Stimulated activated CD4-positive, alpha-beta T cell treated with anti-CD3 and anti-CD28 coated beads, Interleukin-12 subunit alpha, Interleukin-12 subunit beta, amount 100 ng/mL, for 4 hours (primary cell): ENCODE data around the gene MEDAG.

Experiments used
- DNase-seq: peaks from one replicate; pipeline ENCODE4 v3.0.0-alpha.2; 2020

Gene MEDAG

DNA sequence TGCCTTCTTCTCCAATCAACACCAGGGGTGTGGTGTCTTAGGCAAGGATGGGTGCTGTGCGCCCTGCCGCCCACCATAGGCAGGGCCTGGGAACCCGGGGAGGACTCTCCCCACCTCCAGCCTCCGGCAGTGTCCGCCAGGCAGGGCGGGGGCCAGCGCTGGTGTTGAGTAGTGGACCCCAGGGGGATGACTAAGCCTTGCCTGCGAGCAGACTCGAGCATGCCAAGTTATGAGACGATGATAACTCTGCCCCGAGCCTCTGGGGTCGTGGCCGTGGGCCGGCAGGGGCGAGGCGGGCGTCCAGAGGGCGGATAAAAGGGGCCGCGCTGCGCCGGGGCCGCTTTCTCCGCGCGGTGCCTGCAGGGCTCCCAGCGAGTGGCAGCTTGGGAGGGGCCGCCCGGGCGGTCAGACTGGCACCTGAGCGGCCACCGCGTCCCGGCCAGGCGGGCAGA, at the start of gene MEDAG:
Gene MEDAG (plus strand): TSS at position 340 of the 452 bp plus-strand sequence. CDS start 245 bp downstream, outside the sequence.
- no peak for DNase-seq

DNA sequence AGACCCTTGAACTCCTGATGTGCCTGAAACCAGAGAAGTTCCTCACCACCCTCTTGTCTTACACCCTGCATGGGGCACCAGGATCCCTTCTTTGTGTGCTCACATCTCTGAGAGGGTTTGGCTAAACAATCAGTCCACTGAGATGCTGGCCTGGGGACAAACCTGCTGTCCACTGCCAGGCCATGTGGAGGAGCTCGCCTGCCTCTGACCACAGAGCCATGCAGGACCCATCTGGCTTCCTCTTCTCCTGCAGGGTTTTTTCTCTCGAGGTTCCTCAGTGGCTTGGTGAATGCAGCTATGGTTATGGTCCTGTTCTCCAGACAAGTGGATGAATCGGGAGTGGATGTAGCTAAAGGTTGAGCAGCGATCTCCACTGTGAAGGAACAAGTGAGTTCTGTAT, 49.1 kb upstream of the MEDAG start:
- DNase-seq, result no peak

DNA sequence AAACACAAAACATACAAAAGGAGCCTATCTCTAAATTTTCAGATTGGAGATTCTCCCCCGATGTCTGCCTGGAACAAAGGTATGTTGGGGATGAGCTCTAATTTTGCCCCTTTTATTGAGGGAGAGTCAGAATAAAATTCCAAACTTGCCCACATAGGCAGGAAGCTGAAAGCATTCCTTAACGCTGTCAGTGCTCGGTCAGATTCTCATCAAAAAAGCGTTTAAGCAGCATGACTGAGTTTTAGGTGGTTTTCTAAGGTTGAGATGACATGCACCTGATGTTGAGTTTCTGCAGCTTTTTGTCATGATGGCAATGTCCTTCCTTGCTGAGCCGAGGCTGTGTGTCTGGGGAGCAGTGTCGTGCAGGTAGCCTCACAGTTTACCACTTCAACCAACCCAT, 48.4 kb upstream of the MEDAG start:
- DNase-seq, result no peak

DNA sequence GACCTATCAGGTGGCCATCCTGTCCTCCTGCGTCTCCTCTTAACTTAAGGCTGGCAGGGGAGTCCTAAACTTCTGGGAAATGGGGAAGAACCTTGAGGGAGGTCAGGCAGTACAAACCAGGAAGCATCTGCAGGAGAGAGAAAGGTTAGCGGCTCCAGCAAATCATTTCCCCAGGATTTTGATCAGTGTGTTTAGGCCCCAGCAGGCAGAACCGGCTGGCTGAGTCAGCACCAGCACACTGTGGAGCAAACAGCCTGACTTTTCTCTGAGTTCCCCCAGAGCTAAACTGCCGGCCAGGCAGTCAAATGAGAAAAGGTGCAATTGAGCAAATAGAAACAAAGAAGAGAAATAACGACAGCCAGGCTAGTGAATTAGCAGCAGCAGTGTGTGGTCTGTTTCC, 46.7 kb upstream of the MEDAG start:
- DNase-seq, result no peak

GRCh38 chr13:30861163-30861562, 44.9 kb upstream of the MEDAG start:
- no peak for DNase-seq

DNA sequence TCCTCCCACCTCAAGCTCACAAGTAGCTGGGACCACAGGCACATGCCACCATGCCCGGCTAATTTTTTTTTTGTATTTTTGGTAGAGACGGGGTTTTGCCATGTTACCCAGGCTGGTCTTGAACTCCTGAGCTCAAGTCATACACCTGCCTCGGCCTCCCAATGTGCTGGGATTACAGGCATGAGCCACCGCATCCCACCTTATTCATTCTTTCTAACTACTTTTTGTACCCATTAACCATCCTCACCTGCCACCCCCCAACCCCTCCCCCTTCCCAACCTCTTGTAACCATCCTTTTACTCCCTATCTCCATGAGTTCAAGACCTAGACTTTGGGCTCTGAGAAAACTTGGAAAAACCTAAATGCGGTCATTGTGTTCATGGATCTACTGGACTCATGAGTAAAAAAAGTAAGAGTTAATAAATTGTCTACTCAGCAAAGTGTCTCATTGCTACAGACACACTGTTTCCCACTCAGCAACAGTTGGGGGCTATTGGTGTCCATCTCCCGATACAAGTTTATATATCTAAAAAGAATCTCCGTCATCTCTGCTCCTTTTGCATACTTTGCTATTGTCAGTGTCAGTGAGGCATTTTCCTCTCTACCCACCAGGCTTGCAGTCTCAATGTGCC, 44.1 kb upstream of the MEDAG start:
- DNase-seq, result no peak

GRCh38 chr13:30862707-30863106, 43.4 kb upstream of the MEDAG start:
- DNase-seq, result no peak

DNA sequence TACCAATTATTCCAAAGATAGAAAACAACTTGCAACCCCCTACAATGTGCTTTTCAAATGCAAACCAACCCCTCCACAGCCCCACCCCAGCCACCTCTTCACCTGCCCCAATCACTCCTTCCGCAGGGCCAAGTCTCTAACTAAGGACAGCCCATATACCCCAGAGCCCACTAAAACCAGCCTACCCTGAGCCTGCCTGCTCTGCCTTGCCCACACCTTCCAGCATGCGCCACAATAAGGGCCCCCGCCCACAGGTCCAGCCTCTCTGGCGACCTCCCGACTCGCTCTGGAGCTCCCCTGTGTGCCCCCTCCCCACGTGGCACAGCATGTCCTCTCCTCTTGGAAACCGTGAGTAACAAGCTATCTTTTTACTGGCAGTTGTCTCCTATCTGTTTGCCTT, 42.8 kb upstream of the MEDAG start:
- DNase-seq, result no peak

DNA sequence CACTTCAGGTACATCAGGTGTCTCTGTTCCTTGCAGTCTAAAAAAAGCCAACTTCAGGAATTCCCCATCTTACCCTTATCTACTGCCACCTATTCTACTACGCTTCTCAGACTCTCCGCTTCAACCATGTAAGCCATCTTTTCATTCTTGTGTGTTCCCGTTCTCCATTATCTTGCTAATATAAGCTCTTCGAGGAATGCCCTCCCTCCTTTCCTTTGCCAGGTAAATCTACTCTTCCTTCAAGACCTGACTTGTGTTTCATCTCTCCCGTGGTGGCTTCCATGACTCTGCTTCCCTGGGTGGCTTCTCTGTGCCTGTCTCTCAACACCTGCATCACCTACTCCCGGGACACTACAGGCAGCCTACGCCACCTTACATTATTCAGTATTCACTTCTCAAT, 42.3 kb upstream of the MEDAG start:
- DNase-seq, result no peak

DNA sequence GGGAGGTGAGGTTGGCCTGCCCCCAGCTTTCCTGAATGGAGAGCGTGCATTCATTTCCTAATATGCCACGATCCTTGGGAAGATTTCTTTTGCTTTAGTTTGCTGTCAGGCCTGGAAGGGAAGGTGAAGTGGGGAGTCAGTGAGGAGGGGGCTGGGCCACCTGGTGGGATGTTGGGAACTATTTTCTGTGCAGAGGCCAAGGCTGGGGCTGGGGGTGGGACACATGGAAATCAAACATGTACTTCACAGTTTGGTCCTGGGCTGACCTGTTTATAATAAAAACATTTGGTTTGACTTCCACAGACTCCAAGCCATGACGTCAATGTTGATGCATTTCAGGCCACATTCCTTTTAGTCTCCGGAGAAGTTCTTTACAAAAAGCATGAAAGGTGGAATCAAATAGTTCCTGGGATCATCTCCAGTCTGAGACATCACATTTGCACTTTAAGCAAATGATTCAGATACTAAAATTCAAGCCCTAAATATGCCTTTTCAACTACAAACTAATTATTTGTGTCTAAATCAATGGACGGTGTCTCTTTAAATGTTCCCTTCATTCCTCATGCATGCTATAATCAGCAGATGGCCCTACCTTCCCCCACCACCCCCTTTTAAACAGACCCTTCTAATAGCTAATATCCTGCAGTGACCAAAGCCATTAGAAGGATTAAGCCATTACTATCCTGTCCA, 41.5 kb upstream of the MEDAG start:
- DNase-seq, result no peak

DNA sequence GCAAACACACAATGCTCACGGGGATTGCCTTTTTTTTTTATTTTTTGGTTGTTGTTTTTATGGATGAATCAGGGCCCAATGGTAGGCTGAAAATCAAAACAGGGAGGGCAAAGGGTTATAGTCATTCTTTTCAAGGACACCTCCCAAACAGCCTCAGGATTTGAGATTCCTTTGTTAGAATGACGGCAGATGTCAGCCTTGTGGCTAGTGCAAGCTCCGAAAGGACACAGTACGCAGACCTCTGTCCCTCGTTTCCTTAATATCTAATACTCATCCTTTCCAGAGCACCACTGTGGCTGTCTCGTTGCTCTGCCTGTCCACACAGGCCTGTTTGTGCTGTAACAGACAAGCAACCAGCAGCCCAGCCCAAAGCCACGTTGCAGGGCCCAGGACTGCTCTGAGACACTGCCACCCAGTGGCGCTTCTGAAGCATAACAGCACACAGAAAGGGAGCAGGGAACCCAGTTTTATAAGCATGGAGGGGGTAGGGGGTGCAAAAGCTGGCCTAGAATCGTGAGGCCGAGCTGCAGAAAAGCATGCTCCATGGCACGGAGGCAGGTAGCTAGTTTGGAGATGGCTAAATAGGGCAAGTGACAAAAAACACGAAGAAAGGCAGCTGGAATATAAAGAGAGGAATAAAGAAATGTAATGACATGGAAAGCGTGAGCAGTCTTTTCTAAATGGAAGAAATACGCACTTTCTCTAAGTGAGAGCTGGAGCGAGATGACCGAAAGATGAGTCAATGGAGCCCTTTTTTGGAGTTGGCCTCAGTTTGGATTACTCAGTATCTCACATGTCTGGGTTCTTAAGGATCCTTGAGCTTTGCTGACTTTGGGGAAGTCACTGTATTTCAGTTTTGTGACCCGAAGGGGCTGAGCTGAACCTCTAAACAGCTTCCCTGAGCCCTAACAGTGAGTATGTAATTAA, 40.7 kb upstream of the MEDAG start:
- DNase-seq, result peak; percentile 50

DNA sequence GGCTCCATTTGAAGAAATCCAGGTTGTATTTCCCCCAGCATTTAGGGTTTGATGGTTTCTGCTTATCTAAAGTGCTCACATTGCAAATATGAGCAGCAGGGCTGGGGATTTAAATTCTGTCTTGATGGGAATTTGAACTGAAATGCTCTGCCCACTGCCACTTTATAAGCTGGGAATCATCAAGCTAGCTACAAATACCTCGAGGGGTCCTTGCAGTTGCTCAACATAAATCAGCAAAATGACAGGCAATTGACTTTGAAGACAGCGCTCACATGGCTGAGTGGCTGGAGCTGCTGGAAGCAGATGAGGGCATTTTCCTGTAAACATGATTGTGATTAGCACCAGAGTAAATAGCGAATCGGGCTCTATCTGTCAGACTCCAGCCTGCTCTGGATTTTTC, 39.4 kb upstream of the MEDAG start:
- no peak for DNase-seq

DNA sequence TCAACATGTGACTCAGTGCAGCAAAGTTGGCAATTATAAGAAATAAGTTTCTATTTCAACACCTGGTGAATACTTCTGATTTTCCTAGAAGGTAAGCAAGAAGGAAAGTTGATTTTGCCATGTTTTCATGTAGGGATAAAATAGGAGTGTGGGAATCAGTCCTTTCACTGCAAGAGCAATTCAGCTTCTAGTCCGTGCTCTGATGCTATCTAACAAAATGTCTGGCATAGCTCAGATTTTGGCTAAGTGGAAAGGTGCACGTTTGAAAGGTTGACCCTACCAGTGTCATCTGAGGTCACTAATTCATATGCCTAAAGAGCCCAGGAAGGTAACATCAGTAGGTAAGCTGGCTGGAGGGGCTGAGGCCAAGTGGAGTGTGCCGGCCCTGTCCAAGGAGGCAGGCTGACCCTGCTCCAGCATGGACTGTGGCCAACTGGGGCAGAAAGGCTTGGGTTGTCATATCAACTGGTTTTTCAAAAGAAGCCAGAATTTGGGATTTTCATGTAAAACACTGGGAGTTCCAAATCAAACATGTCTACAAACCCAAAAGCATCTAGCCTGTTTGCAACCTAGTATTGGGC, 38.9 kb upstream of the MEDAG start:
- DNase-seq, result no peak

DNA sequence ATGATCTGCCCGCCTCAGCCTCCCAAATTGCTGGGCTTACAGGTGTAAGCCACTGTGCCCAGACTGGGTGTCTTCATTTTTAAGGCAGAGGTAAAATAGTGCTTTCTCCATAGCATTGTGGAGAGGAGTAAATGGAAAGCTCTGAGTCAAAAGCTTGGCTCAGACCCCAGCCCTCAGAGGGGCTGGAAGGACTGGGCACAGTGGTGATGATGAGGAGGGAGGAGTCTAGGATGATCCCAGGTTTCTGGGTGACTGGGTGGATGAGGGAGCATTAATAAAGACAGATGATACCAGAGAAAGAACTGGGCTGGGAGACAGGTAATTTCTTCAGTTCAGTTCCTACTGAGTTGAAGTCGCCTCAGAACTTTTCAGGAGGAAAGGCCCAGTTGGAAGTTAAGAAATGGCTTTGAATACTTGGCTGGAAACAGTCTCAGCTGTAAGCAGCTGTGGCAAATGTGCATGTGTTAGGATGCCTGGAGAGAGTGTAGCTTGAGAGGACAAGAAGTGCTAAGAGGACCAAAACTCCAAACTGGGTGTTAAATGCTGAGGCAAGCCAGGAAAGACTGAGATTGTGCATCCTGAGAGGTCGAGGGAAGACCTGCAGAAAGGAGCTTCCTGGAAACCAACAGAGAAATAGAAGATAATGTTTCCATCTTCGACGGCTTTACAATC, 37.1 kb upstream of the MEDAG start:
- DNase-seq, result no peak

- no peak for DNase-seq
Observed at GRCh38 chr13:30869491-30869890, 36.6 kb upstream of the MEDAG start.

GRCh38 chr13:30870049-30870884, 35.8 kb upstream of the MEDAG start:
- no peak for DNase-seq

DNA sequence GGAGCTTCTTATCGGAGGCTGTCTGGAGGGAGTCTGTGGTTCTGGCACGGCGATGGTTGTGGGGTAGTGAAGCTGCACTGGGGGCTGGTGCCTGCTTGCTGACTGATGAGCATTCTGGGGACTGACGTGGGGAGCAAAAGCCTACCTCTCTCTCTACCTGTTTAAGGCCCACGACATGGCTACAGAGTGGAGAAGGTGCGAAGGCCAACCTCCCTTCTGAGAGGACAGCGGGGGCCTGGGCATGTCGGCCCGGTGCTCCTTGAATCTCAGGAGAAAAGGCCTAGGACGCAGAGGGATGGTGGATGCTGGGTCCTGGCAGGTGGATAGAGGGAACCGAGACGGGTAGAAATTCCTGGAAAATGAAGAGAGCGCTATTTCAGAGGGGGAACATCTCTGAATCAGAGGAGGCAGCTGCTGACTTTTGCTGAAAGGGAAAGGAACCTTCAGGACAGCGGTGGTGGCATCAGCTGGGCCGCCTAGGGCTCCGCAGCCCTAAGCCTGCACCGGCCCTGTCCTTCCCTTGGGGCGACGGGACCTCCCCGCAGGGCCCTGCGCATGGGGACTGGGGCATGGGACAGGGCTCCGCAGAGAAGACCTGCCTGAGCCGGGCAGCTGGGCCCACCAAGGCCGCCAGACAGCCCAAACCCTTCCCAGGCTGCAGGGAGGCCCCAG, 35.0 kb upstream of the MEDAG start:
- DNase-seq, result no peak

DNA sequence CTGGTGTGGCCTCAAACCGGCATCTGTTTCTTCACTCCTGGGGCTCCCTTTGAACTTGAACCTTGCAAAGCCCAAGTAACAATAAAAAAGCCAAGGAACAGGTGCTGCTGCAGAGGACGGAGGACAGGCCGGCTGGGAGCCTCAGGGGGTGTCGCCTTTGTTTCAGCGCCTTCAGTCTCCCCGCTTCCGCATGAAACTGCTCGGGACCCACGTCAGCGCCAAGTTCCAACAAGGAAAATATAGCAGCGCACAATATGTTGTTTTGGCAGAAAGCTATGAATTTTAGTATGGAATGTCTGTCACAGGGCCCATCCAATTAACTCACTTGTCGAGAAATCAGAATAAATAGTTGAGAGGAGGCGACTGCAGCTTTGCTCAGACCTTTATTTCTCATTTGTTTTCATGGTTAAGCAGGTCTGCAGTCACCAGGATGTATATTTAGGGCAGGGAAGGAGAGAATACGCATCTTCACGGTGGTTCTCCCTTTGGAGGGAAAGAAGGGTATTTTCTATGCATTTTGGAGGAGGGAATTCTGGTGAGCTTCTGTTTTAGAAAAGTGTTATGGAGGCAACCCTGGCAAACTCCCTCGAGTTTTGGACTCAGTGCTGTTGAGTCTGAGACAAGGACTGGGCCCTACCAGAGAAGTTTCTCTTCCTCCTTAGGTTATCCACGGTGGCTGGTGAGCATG, 34.3 kb upstream of the MEDAG start:
- DNase-seq, result no peak

- no peak for DNase-seq
Observed at GRCh38 chr13:30872276-30872594, 33.8 kb upstream of the MEDAG start.

GRCh38 chr13:30872685-30873461, 33.2 kb upstream of the MEDAG start:
- no peak for DNase-seq
